HG03196 (cell line): Measurements from ENCODE around the gene WNK1.

ENCODE experiments used
- ATAC-seq: cut with Tn5 transposase; IDR thresholded peaks from one replicate; pipeline ENCODE4 v1.9.1; 2021; ENCODE audit not compliant: unreplicated experiment

WNK1 gene

DNA sequence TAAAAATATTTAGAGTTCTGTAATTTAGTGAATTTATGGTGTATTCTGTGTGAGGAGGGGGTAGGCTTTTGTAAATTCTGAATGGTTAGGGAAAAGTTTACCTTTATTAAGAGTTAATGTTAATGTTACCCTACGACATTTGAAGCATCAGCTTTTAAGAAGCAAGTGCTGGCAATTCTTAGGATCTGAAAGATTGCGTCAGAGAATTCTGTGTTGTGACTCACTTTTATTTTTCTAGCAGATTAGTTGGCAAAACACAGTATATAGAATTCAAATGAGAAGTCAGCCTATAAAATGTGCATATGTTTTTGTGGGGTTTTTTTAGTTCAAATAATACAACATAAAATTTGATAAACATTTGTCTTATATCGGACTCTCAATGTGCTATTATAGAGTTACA, 99.5 kb downstream of the WNK1 start:
- ATAC-seq, result no peak

DNA sequence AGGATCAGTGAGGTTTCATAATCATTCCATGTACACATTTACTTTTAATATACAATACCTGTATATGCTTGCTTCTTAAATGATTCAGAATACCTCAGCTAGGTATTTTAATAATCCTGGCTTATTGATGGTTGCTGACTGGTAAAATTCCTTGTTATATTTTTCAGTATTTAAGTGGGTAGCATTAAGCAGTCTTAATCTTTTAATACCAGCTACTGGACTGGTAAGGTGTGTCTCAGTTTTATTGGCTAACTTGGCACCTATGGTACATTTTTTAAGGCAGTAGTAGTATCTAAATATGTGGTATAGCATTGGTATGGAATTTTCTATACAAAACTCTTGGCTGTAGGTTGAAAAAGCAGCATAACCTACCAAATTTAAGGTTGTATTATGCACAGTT, 100.5 kb downstream of the WNK1 start:
- ATAC-seq, result no peak

DNA sequence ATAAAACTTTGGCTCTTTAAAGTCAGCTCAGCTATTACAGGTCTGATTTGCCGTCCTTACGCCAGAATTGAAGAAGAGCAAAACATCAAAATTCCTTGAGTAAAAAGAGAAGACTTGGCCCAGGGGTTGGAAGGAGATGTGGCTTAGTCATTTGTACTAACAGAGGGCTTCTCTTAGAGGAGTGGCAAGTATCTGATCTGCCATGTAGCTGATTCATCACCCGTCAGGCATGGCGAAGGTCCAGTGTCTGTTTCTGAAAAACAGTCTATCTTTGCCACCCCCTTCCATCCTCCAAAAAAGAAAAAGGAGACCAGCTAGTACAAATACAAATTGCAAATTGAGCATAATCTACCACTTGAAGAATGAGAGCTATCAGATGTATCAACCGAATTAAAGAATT, 105.2 kb downstream of the WNK1 start:
- no peak for ATAC-seq

DNA sequence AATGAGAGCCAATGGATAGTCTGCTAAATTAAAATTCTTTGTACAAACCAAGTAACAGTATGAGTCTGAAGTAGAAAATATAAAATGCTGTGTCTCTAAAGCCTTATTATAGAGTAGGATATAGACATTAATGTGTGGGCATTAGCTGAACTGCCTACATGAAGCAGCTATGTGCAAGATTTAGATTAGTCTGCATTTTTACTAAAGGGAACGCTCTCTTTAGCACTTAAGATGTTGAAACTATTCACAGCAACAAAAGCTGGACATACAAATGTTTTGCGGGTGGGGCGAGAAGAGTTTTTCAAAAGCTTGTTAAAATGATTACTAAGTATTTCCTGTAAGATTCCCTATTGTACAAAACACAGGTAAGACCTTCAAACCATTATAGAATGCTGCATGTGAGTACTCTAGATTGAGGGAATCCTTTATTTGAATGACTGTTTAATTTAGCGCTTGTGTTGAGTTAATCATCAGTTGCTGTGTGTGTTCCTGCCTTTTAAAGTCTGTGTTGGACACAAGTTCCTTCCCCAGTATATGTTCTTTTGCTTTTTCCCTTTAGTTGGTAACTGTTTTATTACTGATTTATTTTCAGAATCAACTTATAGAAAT, 110.0 kb downstream of the WNK1 start:
- no peak for ATAC-seq

DNA sequence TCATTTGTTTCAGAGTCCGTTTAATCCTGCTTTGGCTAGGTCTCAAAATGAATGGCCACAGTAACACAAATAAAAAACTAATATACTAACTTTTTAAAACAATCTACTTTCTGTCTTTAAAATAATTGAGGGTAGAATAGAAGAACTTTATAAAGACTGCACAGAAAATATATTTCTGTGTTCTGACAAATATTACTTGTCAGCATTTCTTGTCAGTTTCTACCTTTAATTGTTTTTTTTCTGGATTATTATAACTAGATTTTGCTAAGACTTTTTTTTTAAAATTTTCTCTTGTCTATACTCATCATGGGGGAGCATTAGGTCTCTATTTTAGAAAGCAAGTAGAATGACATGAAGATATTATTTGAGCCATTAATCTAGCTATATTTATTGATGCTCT, 110.9 kb downstream of the WNK1 start:
- ATAC-seq, result no peak

DNA sequence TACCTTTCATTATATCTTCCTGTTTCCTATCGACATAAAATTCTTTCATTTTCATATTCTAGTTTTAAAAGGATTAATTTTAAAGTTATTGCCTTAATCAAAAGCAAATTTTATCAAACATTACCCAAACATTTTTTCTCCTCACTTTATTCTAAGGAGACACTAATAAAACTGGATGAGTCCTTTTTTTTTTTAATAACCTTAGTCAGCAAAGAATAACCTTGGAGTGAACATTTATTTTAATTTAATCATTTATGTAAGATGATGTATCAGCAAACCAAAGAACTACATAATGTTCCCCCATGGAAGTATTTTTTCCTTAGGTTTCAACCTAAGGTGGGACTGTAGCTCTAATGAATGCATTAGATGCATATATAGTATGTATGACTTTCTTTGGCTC, 113.2 kb downstream of the WNK1 start:
- no peak for ATAC-seq

DNA sequence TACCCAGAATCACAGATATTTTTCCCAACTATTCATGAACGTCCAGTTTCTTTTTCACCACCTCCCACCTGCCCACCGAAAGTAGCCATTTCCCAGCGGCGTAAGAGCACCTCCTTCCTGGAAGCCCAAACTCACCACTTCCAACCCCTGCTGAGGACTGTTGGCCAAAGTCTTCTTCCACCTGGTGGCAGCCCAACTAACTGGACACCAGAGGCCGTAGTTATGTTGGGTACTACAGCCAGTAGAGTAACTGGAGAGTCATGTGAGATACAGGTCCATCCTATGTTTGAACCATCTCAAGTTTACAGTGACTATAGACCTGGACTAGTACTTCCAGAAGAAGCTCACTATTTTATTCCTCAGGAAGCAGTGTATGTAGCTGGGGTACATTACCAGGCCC, 115.5 kb downstream of the WNK1 start:
- no peak for ATAC-seq

DNA sequence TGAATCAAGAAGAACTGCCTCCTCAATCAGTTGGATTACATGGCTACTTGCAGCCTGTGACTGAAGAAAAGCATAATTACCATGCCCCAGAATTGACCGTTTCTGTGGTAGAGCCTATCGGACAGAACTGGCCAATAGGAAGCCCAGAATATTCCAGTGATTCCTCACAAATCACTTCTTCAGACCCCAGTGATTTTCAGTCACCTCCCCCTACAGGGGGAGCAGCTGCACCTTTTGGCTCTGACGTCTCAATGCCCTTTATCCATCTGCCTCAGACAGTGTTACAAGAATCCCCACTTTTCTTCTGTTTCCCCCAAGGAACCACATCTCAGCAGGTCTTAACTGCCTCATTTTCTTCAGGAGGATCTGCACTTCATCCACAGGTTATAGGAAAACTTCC, 116.3 kb downstream of the WNK1 start:
- no peak for ATAC-seq

DNA sequence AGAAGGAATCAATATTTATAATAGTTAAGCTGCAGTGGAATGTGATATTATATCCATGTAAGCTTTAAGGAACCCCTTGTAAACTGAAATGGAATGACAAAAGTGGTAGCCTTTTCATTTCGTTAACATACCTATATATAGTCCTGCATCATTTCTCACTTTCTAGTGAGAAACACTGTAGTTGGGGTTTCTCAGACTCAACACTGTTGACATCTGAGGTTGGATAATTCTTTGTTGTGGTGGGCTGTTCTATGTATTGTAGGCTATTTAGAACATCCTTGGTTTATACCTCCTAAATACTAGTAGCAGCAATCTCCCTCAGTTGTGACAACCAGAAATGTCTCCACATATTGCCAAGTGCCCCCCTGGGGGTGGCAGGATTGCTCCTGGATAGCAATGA, 118.0 kb downstream of the WNK1 start:
- no peak for ATAC-seq

DNA sequence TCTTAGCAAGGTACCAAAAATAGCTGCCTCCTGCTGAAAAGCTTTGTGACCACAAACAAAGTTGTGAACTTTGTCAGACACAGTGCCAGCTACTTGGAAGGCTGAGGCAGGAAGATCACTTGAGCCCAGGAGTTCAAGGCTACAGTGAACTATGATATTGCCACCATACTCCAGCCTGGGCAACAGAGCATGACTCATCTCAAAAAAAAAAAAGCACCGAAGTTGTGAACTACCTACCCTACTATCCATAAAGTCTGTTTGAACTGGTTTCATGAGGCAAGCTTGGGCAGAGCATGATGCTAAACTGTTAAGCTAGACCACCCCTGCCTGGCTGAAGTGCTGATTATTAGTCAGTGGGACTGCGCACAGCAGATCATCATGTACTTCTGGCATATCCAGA, 121.6 kb downstream of the WNK1 start:
- no peak for ATAC-seq

DNA sequence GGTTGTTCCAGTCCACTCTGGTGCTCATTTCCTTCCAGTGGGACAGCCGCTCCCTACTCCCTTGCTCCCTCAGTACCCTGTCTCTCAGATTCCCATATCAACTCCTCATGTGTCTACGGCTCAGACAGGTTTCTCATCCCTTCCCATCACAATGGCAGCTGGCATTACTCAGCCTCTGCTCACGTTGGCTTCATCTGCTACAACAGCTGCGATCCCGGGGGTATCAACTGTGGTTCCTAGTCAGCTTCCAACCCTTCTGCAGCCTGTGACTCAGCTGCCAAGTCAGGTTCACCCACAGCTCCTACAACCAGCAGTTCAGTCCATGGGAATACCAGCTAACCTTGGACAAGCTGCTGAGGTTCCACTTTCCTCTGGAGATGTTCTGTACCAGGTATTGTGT, 127.3 kb downstream of the WNK1 start:
- ATAC-seq, result no peak

DNA sequence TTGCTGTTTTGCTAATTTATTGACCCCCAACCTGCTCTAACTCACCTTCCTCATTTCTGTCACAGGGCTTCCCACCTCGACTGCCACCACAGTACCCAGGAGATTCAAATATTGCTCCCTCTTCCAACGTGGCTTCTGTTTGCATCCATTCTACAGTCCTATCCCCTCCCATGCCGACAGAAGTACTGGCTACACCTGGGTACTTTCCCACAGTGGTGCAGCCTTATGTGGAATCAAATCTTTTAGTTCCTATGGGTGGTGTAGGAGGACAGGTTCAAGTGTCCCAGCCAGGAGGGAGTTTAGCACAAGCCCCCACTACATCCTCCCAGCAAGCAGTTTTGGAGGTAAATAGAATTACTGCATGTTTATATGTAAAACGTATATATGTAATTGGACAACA, 128.3 kb downstream of the WNK1 start:
- ATAC-seq, result no peak

DNA sequence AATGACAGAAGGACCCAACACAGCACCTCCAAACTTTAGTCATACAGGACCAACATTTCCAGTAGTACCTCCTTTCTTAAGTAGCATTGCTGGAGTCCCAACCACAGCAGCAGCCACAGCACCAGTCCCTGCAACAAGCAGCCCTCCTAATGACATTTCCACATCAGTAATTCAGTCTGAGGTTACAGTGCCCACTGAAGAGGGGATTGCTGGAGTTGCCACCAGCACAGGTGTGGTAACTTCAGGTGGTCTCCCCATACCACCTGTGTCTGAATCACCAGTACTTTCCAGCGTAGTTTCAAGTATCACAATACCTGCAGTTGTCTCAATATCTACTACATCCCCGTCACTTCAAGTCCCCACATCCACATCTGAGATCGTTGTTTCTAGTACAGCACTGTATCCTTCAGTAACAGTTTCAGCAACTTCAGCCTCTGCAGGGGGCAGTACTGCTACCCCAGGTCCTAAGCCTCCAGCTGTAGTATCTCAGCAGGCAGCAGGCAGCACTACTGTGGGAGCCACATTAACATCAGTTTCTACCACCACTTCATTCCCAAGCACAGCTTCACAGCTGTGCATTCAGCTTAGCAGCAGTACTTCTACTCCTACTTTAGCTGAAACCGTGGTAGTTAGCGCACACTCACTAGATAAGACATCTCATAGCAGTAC, 132.5 kb downstream of the WNK1 start:
- no peak for ATAC-seq

DNA sequence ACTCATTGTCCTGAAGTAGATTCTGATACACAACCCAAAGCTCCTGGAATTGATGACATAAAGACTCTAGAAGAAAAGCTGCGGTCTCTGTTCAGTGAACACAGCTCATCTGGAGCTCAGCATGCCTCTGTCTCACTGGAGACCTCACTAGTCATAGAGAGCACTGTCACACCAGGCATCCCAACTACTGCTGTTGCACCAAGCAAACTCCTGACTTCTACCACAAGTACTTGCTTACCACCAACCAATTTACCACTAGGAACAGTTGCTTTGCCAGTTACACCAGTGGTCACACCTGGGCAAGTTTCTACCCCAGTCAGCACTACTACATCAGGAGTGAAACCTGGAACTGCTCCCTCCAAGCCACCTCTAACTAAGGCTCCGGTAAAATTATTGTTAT, 133.3 kb downstream of the WNK1 start:
- no peak for ATAC-seq

DNA sequence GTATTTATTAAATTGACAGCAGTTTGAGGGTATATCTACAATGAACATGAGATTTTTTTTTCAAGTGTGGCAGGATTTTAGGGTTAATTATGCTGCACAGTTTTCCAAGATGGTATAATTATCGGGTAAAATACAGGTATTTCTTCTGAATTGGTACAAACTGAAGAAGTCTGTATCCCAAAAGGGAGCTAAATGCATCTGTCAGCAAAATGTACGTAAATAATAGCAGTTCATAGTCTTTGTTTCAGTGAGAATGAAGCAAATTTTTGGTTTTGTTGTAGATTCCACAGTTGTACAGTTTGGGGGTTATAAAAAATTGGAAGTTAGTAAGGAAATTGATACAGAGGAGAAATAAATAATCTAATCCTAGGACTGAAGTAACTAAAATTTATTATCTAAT, 133.8 kb downstream of the WNK1 start:
- no peak for ATAC-seq

DNA sequence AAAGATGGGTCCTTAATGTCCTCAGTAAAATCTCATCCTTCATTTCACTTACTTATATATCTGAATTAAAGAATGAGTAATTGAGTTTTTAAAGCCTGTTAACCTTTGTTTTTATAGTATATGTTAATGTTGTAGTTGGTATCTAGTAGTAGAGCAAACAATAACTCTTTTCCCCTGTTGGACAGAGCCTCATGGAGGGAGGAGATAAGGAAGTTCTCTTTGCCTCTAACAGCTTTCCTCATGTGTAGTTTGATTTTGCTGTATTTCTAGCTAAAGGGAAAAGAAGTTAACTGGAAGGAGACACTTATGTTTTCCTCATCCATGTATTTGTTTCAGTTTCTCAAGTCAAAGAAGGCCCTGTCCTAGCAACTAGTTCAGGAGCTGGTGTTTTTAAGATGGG, 141.8 kb downstream of the WNK1 start:
- no peak for ATAC-seq

DNA sequence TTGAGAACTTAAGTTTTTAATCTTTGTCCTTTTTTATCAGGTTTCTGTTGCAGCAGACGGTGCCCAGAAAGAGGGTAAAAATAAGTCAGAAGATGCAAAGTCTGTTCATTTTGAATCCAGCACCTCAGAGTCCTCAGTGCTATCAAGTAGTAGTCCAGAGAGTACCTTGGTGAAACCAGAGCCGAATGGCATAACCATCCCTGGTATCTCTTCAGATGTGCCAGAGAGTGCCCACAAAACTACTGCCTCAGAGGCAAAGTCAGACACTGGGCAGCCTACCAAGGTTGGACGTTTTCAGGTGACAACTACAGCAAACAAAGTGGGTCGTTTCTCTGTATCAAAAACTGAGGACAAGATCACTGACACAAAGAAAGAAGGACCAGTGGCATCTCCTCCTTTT, 143.7 kb downstream of the WNK1 start:
- no peak for ATAC-seq

DNA sequence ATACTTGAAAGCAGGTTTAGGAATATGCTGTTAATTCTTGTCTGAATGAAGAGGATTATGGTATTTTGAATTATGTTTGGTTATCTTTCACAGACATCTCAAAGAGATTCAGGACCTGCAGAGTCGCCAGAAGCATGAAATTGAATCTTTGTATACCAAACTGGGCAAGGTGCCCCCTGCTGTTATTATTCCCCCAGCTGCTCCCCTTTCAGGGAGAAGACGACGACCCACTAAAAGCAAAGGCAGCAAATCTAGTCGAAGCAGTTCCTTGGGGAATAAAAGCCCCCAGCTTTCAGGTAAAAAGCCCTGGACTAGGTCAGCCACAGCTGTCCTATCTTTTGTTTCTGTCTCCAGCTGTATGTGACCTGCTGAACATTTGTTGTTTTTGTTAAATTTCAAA, 145.0 kb downstream of the WNK1 start:
- no peak for ATAC-seq

DNA sequence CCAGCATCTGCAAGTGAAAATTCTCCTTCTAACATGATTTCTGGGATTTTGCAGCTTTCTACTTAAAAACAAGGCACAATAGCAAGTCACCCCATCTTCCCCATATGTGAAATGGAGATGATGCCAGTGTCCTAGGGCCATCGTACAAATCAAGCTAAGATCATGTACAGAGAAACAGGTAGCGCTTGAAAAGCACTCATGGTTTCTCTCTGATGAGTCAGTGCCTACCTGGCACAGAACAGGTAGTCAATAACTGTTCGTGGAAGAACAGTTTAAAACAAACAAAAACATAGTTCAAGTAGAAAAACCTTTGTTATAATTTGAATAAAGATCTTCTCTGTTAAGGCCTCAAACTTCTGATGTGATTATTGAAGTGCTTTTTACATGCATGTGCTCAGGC, 150.2 kb downstream of the WNK1 start:
- no peak for ATAC-seq

DNA sequence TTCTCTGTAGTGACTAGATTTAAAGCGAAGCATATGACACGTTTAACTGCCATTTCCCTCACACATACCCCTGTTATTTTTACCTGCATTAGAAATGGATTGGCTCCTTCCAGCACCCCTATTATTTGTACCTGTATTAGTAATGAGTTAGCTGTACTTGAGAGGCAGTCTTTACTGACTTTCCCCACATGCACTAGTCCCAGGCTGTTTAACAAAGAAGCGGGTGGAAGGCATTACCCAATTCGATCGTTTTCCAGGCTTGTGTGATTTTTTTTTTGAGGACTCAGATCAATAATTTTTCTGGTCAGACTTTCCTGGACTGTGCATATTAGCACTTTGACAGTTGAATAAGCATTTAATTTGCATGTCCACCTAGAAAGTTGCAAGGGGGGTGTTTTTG, 150.7 kb downstream of the WNK1 start:
- ATAC-seq, result no peak

DNA sequence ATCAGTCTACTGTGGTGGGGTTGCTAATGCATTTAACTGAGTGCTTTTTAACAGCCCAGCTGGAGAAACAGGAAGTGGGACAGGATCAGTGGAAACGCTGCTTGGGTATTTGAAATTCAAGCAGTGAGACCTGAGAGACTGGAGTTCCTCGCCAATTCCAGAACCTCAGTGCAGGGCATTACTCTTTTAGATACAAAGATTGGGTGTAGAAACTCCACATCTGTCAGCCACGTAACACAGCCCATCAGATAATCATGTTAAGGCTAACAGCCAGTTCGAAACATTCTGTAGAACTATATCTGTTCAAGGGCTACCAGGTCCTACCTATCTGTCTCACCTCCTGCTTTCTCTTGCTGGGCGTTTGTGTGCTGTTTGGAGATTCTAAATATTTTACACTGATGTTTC, 151.6 kb downstream of the WNK1 start:
- no peak for ATAC-seq

DNA sequence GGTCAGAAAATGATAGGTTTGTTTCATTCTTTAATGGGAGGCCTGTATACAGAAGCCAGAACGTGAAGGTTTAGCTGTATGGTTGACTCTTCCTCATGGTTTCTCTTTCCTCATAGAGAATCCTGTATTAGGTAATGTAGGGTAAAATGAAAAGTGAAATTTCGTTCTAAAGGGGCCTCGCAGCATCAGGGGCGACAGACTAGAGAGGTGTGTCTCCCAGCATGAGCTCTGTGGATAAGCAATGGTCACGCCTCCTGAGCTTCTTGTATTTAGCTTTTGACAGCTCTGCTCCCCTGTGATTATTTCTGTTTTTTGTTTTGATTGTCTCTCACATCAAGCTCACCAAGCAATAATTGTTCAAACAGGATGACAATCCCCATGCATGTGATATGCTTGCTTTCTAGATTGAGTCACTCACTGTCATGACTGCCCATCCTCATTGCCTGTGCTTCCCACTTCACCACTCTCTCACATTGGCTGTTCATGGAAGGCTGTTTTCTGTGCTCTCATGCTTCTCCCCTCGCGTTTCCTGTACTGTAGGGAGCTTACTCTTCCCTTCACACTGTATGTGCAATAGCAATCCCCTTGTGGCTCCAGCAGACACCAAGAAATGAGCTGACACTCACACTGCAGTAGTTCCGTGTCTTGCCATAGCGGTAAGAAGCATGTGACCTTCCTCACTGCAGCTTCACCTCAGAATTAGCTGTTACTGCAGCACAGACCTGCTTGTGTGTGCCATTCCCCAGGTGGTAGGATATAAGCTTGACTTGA, 153.1 kb downstream of the WNK1 start:
- ATAC-seq, result no peak
